ENCODE data around the gene ABHD11.
"Not testable (repeated sequence)": the region's sequence is repeated elsewhere in the genome, so short reads cannot be mapped to it uniquely, and the experiment has no call there.

The ABHD11 gene

GRCh38 chr7:73717991-73718405 is 20.6 kb downstream of the ABHD11 start:
- H3K27ac ChIP-seq = no peak overlapping the region
- no peak for TF ChIP-seq ZFX (IDR thresholded peaks at IDR 0.05)
- no peak for TF ChIP-seq CTCF (conservative IDR thresholded peaks at IDR 0.05)

GRCh38 chr7:73717025-73717807 is 21.4 kb downstream of the ABHD11 start:
- no peak overlapping the region for H3K27ac ChIP-seq
- TF ChIP-seq ZFX (IDR thresholded peaks at IDR 0.05) (no peak), CTCF (conservative IDR thresholded peaks at IDR 0.05) (no peak)

GRCh38 chr7:73716318-73716890 is 22.2 kb downstream of the ABHD11 start:
- TF ChIP-seq ZFX (IDR thresholded peaks at IDR 0.05) (no peak), CTCF (conservative IDR thresholded peaks at IDR 0.05) (no peak)
- H3K27ac ChIP-seq = peak overlapping the region; percentile 52

- peak overlapping the region; percentile 52 for H3K27ac ChIP-seq
- TF ChIP-seq CTCF (conservative IDR thresholded peaks at IDR 0.05) (no peak), ZFX (IDR thresholded peaks at IDR 0.05) (no peak)
Measured at GRCh38 chr7:73715648-73716317, 22.8 kb downstream of the ABHD11 start.

- not testable (repeated sequence) for H3K27ac ChIP-seq
Measured at GRCh38 chr7:73713319-73713718, 25.3 kb downstream of the ABHD11 start.

- H3K27ac ChIP-seq = no peak overlapping the region
Measured at GRCh38 chr7:73712773-73713172, 25.8 kb downstream of the ABHD11 start.

GRCh38 chr7:73708961-73709549 is 29.5 kb downstream of the ABHD11 start:
- H3K27ac ChIP-seq = no peak overlapping the region

More at GRCh38 chr7:73712773-73713172, 25.8 kb downstream of the ABHD11 start:
- TF ChIP-seq ZFX (IDR thresholded peaks at IDR 0.05) (no peak), CTCF (conservative IDR thresholded peaks at IDR 0.05) (no peak)

More at GRCh38 chr7:73708961-73709549, 29.5 kb downstream of the ABHD11 start:
- no peak for TF ChIP-seq CTCF (conservative IDR thresholded peaks at IDR 0.05)
- no peak for TF ChIP-seq ZFX (IDR thresholded peaks at IDR 0.05)

All from C4-2B (cell line).